ENCODE measurements around the gene CLTB.

CLTB gene

DNA sequence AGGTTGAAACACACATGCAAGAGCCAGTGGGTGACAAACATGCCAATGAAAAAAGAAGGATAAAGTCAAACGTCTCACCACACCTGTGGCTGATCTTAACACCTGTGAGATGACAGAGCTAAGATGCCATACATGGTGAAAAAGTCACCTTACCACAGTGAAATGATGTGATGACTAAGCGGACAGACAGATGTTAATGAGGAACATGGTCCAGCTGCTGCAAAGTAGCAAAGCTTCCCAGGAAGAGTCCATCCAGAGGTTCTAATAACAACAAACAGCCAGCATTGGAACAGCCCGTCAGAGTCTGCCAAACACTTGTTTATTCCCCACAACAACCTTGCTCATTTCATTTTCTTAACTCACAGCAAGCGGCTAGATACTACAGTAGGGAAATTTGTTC lies 56.7 kb downstream of the CLTB start:
- TF ChIP-seq TEAD4 (IDR thresholded peaks at IDR 0.05), result no peak
- TF ChIP-seq EGR1 (IDR thresholded peaks at IDR 0.05), result no peak
- TF ChIP-seq EP300 (IDR thresholded peaks at IDR 0.05; ENCODE audit: borderline replicate concordance), result no peak
- TF ChIP-seq NFIC (IDR thresholded peaks at IDR 0.05), result no peak
- no peak for TF ChIP-seq FOXM1 (IDR thresholded peaks at IDR 0.05; ENCODE audit: borderline replicate concordance, low read depth)
- no peak for TF ChIP-seq REST (IDR thresholded peaks at IDR 0.05; ENCODE audit: low read depth)
- no peak for TF ChIP-seq RAD21 (IDR thresholded peaks at IDR 0.05; ENCODE audit: low read depth)
- no peak for TF ChIP-seq TCF12 (IDR thresholded peaks at IDR 0.05; ENCODE audit: low read depth)
- TF ChIP-seq, protein P1, sequence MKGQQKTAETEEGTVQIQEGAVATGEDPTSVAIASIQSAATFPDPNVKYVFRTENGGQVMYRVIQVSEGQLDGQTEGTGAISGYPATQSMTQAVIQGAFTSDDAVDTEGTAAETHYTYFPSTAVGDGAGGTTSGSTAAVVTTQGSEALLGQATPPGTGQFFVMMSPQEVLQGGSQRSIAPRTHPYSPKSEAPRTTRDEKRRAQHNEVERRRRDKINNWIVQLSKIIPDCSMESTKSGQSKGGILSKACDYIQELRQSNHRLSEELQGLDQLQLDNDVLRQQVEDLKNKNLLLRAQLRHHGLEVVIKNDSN (IDR thresholded peaks at IDR 0.05), result no peak
- TF ChIP-seq, protein P2, sequence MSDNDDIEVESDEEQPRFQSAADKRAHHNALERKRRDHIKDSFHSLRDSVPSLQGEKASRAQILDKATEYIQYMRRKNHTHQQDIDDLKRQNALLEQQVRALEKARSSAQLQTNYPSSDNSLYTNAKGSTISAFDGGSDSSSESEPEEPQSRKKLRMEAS (IDR thresholded peaks at IDR 0.05), result no peak
- TF ChIP-seq TAF1 (IDR thresholded peaks at IDR 0.05; ENCODE audit: low read depth), result no peak

- TF ChIP-seq, protein P2 (IDR thresholded peaks at IDR 0.05), result no peak
- TF ChIP-seq CREB1 (IDR thresholded peaks at IDR 0.05; ENCODE audit: low read depth) (no peak), TEAD4 (IDR thresholded peaks at IDR 0.05) (no peak), REST (IDR thresholded peaks at IDR 0.05; ENCODE audit: low read depth) (no peak), YY1 (IDR thresholded peaks at IDR 0.05; ENCODE audit: low read depth) (no peak), RAD21 (IDR thresholded peaks at IDR 0.05; ENCODE audit: low read depth) (no peak), ZBTB7A (IDR thresholded peaks at IDR 0.05; ENCODE audit: low read depth) (no peak), NFIC (IDR thresholded peaks at IDR 0.05) (no peak), TAF1 (IDR thresholded peaks at IDR 0.05; ENCODE audit: low read depth) (no peak), CEBPB (IDR thresholded peaks at IDR 0.05) (no peak), EP300 (IDR thresholded peaks at IDR 0.05; ENCODE audit: borderline replicate concordance) (no peak), FOXM1 (IDR thresholded peaks at IDR 0.05; ENCODE audit: borderline replicate concordance, low read depth) (no peak), EGR1 (IDR thresholded peaks at IDR 0.05) (no peak), TCF12 (IDR thresholded peaks at IDR 0.05; ENCODE audit: low read depth) (no peak)
- TF ChIP-seq, protein P1 (IDR thresholded peaks at IDR 0.05), result no peak
These were observed 60.2 kb downstream of the CLTB start for GRCh38 chr5:176356179-176356566.

GRCh38 chr5:176355400-176356178 lies 60.8 kb downstream of the CLTB start:
- TF ChIP-seq RAD21 (IDR thresholded peaks at IDR 0.05; ENCODE audit: low read depth), result no peak
- TF ChIP-seq TAF1 (IDR thresholded peaks at IDR 0.05; ENCODE audit: low read depth), result no peak
- TF ChIP-seq FOXM1 (IDR thresholded peaks at IDR 0.05; ENCODE audit: borderline replicate concordance, low read depth), result no peak
- TF ChIP-seq TCF12 (IDR thresholded peaks at IDR 0.05; ENCODE audit: low read depth), result no peak

DNA sequence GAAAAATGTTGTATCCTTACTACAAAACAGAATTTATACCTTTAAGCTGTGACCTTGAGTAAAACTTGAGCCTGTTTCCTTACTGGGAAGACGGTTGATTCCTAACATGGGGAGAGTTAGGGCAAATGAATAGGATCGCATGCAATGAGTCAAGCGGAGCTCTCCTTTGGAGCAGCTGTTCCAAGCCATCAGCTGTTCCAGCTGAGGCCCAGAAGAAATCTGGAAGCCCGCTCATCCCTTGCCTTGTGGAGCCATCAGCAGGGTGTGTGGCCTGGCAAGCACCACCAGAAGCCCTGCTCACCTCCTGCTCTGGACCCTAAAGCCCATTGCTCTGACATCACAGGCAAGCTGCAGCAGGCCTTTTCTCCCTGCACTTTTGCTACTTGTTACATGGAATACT lies 62.8 kb downstream of the CLTB start:
- TF ChIP-seq CREB1 (IDR thresholded peaks at IDR 0.05; ENCODE audit: low read depth) (no peak), CEBPB (IDR thresholded peaks at IDR 0.05) (no peak), EP300 (IDR thresholded peaks at IDR 0.05; ENCODE audit: borderline replicate concordance) (no peak), NFIC (IDR thresholded peaks at IDR 0.05) (no peak), TCF12 (IDR thresholded peaks at IDR 0.05; ENCODE audit: low read depth) (no peak), FOXM1 (IDR thresholded peaks at IDR 0.05; ENCODE audit: borderline replicate concordance, low read depth) (no peak), TEAD4 (IDR thresholded peaks at IDR 0.05) (no peak), YY1 (IDR thresholded peaks at IDR 0.05; ENCODE audit: low read depth) (no peak), REST (IDR thresholded peaks at IDR 0.05; ENCODE audit: low read depth) (no peak), TAF1 (IDR thresholded peaks at IDR 0.05; ENCODE audit: low read depth) (no peak), EGR1 (IDR thresholded peaks at IDR 0.05) (no peak), RAD21 (IDR thresholded peaks at IDR 0.05; ENCODE audit: low read depth) (no peak), ZBTB7A (IDR thresholded peaks at IDR 0.05; ENCODE audit: low read depth) (no peak)
- TF ChIP-seq, protein P1 (IDR thresholded peaks at IDR 0.05), result no peak
- TF ChIP-seq, protein P2 (IDR thresholded peaks at IDR 0.05), result no peak
